ENCODE data around the gene ADAM15. TPM values are rescaled to one million over a fixed set of nuclear protein-coding genes. Genes with fewer than 3 reads are reported as not detected.

ADAM15 gene
- total and polyA plus RNA-seq, 2 donors (not counting 1 experiment from before 2014, with no cell fraction given), result 14.6 to 28.4 TPM

DNA sequence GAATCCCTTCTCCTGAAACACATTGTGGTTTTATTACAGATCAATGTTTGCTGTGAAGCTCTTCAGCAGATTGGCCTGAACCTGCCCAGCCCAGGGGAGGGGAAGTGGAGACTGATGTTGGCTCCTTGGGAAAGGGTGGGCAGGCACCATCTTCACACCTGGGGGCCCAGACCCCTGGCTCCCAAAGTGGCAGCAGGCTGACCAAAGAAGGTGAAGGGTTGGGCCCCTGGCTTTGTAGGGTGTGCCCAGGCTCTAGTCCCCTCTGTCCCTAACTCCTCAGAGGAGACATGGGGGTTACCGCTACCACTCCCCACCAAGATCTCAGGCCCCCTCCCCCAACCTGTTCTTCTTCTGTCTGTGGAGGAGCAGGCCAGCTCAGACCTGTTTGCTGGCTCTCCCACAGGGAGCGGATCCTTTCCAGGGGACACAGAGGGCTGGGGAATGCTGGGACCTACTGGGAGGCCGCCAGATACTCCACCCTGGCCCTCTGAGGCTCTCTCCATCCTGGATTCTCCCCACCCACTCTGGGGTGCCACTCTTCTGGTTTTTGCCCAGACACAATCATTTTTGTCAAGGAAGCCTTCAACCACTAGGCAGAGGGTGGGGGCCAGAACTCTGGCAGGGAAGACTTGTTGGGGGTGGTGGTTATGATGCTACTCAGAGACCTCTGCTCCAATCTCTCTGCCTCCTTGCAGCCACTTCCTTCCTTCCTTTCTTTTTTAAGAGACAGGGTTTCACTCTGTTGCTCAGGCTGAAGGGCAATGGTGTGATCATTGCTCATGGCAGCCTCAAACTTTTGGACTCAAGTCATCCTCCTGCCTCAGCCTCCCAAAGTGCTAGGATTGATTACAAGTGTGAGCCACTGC, 22.5 kb downstream of the ADAM15 start:
- H3K27me3 Mint-ChIP-seq, result no peaks in the 10 kb centered on the region
- Histone ChIP-seq H3K9me3 (ENCODE audit: control extremely low read depth in 1 of 3, control insufficient read depth in 2 of 3, insufficient read depth in 1 of 3, low read length in 2 of 3) (no peaks in the 10 kb centered on the region), H3K4me2 (replicated peaks; ENCODE audit: low read depth, low read length, poor library complexity, severe bottlenecking) (peak overlapping the region; percentile 40), H3K27me3 (replicated peaks in 1 of 4; ENCODE audit: control extremely low read depth in 1 of 4, control insufficient read depth in 3 of 4, insufficient read depth in 4 of 4, low read length in 3 of 4) (no peaks in the 10 kb centered on the region), H3K9ac (ENCODE audit: low read length) (no peak overlapping the region), H2AFZ (ENCODE audit: insufficient read depth, low read depth, low read length, poor library complexity, severe bottlenecking) (no peak overlapping the region), H3K4me3 (ENCODE audit: control extremely low read depth in 1 of 5, extremely low read depth in 1 of 5, insufficient read depth in 1 of 5, low read depth in 2 of 5, low read length in 4 of 5) (no peak overlapping the region), H3K36me3 (replicated peaks in 1 of 2; ENCODE audit: control extremely low read depth in 1 of 2, control insufficient read depth in 1 of 2, extremely low read depth in 1 of 2, insufficient read depth in 2 of 2, low read length in 1 of 2) (peaks cover 0 to 8% of the 10 kb centered on the region in 2 experiments), H3K27ac (ENCODE audit: low read length in 2 of 2) (no peak overlapping the region), H3K4me1 (ENCODE audit: control insufficient read depth in 2 of 2, insufficient read depth in 2 of 2, low read length in 2 of 2) (peaks cover 25 to 39% of the 10 kb centered on the region in 2 donors), H3K79me2 (ENCODE audit: control insufficient read depth, insufficient read depth, low read length) (no peaks in the 10 kb centered on the region), H4K20me1 (ENCODE audit: control insufficient read depth, insufficient read depth, low read length, poor library complexity, severe bottlenecking) (peaks cover 14% of the 10 kb centered on the region)
- no peaks in the 10 kb centered on the region for H3K9me3 Mint-ChIP-seq (ENCODE audit: insufficient read depth)
- intact Hi-C loops (cut with micrococcal nuclease), result no loop called here
- DNase-seq (no peak), ATAC-seq (ENCODE audit: low read depth) (no peak)
- TF ChIP-seq EZH2 (IDR thresholded peaks at IDR 0.05; ENCODE audit: borderline replicate concordance, insufficient read depth, low read depth, low read length, poor library complexity, severe bottlenecking), result no peak
- TF ChIP-seq, protein P1, sequence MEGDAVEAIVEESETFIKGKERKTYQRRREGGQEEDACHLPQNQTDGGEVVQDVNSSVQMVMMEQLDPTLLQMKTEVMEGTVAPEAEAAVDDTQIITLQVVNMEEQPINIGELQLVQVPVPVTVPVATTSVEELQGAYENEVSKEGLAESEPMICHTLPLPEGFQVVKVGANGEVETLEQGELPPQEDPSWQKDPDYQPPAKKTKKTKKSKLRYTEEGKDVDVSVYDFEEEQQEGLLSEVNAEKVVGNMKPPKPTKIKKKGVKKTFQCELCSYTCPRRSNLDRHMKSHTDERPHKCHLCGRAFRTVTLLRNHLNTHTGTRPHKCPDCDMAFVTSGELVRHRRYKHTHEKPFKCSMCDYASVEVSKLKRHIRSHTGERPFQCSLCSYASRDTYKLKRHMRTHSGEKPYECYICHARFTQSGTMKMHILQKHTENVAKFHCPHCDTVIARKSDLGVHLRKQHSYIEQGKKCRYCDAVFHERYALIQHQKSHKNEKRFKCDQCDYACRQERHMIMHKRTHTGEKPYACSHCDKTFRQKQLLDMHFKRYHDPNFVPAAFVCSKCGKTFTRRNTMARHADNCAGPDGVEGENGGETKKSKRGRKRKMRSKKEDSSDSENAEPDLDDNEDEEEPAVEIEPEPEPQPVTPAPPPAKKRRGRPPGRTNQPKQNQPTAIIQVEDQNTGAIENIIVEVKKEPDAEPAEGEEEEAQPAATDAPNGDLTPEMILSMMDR (IDR thresholded peaks at IDR 0.05), result no peak
- no peak overlapping the region for H3K4me3 Mint-ChIP-seq
- POLR2A ChIA-PET, result no interaction called here
- H3K27ac Mint-ChIP-seq, result no peak overlapping the region
- H3K4me1 Mint-ChIP-seq, result peaks cover 45% of the 10 kb centered on the region
- CTCF ChIA-PET, result interaction anchor here (1.1 to 4.0 kb wide), 4 partner anchors 9 to 29 kb away, joined by 3 to 32 read pairs (median 11); no protein-coding TSS in a partner anchor
- 86% methylated on average over 3 of the region's 3 CpGs for WGBS (ENCODE audit: insufficient coverage)

DNA sequence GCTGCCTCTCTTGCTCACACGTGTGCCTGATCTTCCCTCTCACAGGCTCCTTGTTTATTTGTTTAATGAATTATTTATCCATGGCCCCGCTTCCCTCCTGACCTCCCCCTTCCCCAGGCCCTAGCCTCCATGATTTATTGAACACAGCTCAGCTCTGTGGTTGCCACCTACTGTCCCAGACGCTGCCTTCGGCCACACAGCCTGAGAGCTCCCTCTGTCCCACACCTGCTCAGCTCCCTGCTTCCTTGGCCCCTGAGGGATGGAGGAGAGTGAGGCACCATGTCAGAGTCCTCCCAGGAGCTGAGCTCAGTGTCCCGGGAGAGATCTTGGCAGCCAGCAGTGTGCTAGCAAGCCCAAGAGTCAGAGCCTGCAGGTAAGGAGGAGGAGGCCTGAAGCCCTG, 24.4 kb downstream of the ADAM15 start:
- Histone ChIP-seq H3K4me1 (ENCODE audit: control insufficient read depth in 2 of 2, insufficient read depth in 2 of 2, low read length in 2 of 2) (peaks cover 37 to 47% of the 10 kb centered on the region in 2 donors), H3K4me2 (replicated peaks; ENCODE audit: low read depth, low read length, poor library complexity, severe bottlenecking) (no peak overlapping the region), H3K27me3 (replicated peaks in 1 of 4; ENCODE audit: control extremely low read depth in 1 of 4, control insufficient read depth in 3 of 4, insufficient read depth in 4 of 4, low read length in 3 of 4) (peaks cover 0 to 17% (median 10%) of the 10 kb centered on the region in 4 experiments), H3K79me2 (ENCODE audit: control insufficient read depth, insufficient read depth, low read length) (no peaks in the 10 kb centered on the region), H2AFZ (ENCODE audit: insufficient read depth, low read depth, low read length, poor library complexity, severe bottlenecking) (no peak overlapping the region), H3K4me3 (ENCODE audit: control extremely low read depth in 1 of 5, extremely low read depth in 1 of 5, insufficient read depth in 1 of 5, low read depth in 2 of 5, low read length in 4 of 5) (no peak overlapping the region), H3K9me3 (ENCODE audit: control extremely low read depth in 1 of 3, control insufficient read depth in 2 of 3, insufficient read depth in 1 of 3, low read length in 2 of 3) (peaks cover 0 to 7% (median 0%) of the 10 kb centered on the region in 3 donors), H3K27ac (ENCODE audit: low read length in 2 of 2) (no peak overlapping the region), H3K9ac (ENCODE audit: low read length) (no peak overlapping the region), H4K20me1 (ENCODE audit: control insufficient read depth, insufficient read depth, low read length, poor library complexity, severe bottlenecking) (peaks cover 15% of the 10 kb centered on the region), H3K36me3 (replicated peaks in 1 of 2; ENCODE audit: control extremely low read depth in 1 of 2, control insufficient read depth in 1 of 2, extremely low read depth in 1 of 2, insufficient read depth in 2 of 2, low read length in 1 of 2) (no peaks in the 10 kb centered on the region)
- ChIA-PET POLR2A (interaction anchor here (1.8 kb wide), 1 partner anchor 9 kb away, joined by 4 read pairs; no protein-coding TSS in a partner anchor), CTCF (interaction anchor here (0.6 to 4.0 kb wide), 8 partner anchors 10 to 515 kb away, joined by 3 to 32 read pairs (median 5); partner anchors contain the start of genes EFNA4 and KRTCAP2)
- 100% methylated on average over 1 of the region's 5 CpGs for WGBS (ENCODE audit: insufficient coverage)
- Mint-ChIP-seq H3K27me3 (peaks cover 9% of the 10 kb centered on the region), H3K4me3 (no peak overlapping the region), H3K27ac (no peak overlapping the region), H3K9me3 (ENCODE audit: insufficient read depth) (no peaks in the 10 kb centered on the region), H3K4me1 (peaks cover 56% of the 10 kb centered on the region)
- no peak for DNase-seq
- intact Hi-C loops (cut with micrococcal nuclease), result loop anchor here (5.0 kb wide), 1 partner anchor 1362 kb away; no protein-coding TSS in a partner anchor
- TF ChIP-seq, protein P1 (IDR thresholded peaks at IDR 0.05), result no peak
- TF ChIP-seq EZH2 (IDR thresholded peaks at IDR 0.05; ENCODE audit: borderline replicate concordance, insufficient read depth, low read depth, low read length, poor library complexity, severe bottlenecking), result no peak
- no peak for ATAC-seq (ENCODE audit: low read depth)
